ENCODE results near the gene RUNX3. TPM values are rescaled to one million over a fixed set of nuclear protein-coding genes. Genes with fewer than 3 reads are reported as not detected.
A peak's percentile ranks its signal among the peaks of the same experiment; 100 is the strongest.
"Not testable (repeated sequence)": the region's sequence is repeated elsewhere in the genome, so short reads cannot be mapped to it uniquely, and the experiment has no call there.

The RUNX3 gene
- total RNA-seq, 1 donor from 2014 or later = 7.4 TPM

GRCh38 chr1:24901791-24902470 is 28.1 kb downstream of the RUNX3 start:
- no peak for DNase-seq (ENCODE audit: low spot score)

GRCh38 chr1:24900985-24901781 is 28.9 kb downstream of the RUNX3 start:
- no peak for DNase-seq (ENCODE audit: low spot score)

- no peak for DNase-seq (ENCODE audit: low spot score)
Observed at GRCh38 chr1:24900486-24900849, 29.6 kb downstream of the RUNX3 start.

GRCh38 chr1:24899581-24900485 is 30.2 kb downstream of the RUNX3 start:
- DNase-seq (ENCODE audit: low spot score) = no peak

GRCh38 chr1:24898909-24899439 is 31.1 kb downstream of the RUNX3 start:
- no peak for DNase-seq (ENCODE audit: low spot score)

- DNase-seq (ENCODE audit: low spot score) = peak; percentile 54
Observed at GRCh38 chr1:24898152-24898908, 31.7 kb downstream of the RUNX3 start.

- no peak for DNase-seq (ENCODE audit: low spot score)
Observed at GRCh38 chr1:24897263-24898151, 32.6 kb downstream of the RUNX3 start.

GRCh38 chr1:24896596-24897262 is 33.3 kb downstream of the RUNX3 start:
- no peak for DNase-seq (ENCODE audit: low spot score)

GRCh38 chr1:24896176-24896575 is 33.9 kb downstream of the RUNX3 start:
- DNase-seq (ENCODE audit: low spot score) = no peak

- DNase-seq (ENCODE audit: low spot score) = no peak
Observed at GRCh38 chr1:24895511-24895910, 34.6 kb downstream of the RUNX3 start.

- DNase-seq (ENCODE audit: low spot score) = no peak
Observed at GRCh38 chr1:24894002-24894401, 36.1 kb downstream of the RUNX3 start.

- DNase-seq (ENCODE audit: low spot score) = no peak
Observed at GRCh38 chr1:24893431-24893830, 36.6 kb downstream of the RUNX3 start.

- DNase-seq (ENCODE audit: low spot score) = no peak
Observed at GRCh38 chr1:24892188-24893153, 37.6 kb downstream of the RUNX3 start.

- DNase-seq (ENCODE audit: low spot score) = not testable (repeated sequence)
Observed at GRCh38 chr1:24891367-24891766, 38.7 kb downstream of the RUNX3 start.

GRCh38 chr1:24890887-24891286 is 39.2 kb downstream of the RUNX3 start:
- no peak for DNase-seq (ENCODE audit: low spot score)

- DNase-seq (ENCODE audit: low spot score) = no peak
Observed at GRCh38 chr1:24888971-24889676, 41.0 kb downstream of the RUNX3 start.

- no peak for DNase-seq (ENCODE audit: low spot score)
Observed at GRCh38 chr1:24888061-24888970, 41.8 kb downstream of the RUNX3 start.

Measured in mucosa of gallbladder (tissue), 1 donor.